Left hindlimb (tissue), 1 donor: ENCODE measurements around the gene ZSWIM5.
"Not testable (repeated sequence)": the region's sequence is repeated elsewhere in the genome, so short reads cannot be mapped to it uniquely, and the experiment has no call there.

Source experiments
- DNase-seq: peaks from one replicate; pipeline ENCODE4 v3.0.0-alpha.2; 2018

Gene ZSWIM5

DNA sequence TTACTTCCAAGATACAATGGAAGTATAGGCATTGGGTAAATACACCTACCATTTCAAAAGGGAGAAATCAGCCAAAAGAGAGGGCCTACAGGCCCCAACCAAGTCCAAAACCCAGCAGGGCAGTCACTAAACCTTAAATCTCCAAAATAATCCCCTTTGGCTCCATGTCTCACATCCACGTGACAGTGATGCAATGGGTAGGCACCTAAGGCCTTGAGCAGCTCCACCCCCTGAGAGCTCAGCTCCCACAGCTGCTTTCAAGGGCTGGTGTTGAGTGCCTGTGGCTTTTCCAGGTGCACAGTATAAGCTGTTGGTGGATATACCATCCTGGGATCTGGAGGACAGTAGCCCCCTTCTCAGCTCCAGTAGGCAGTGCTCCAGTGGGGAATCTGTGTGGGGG, 121.8 kb downstream of the ZSWIM5 start:
- DNase-seq: no peak

DNA sequence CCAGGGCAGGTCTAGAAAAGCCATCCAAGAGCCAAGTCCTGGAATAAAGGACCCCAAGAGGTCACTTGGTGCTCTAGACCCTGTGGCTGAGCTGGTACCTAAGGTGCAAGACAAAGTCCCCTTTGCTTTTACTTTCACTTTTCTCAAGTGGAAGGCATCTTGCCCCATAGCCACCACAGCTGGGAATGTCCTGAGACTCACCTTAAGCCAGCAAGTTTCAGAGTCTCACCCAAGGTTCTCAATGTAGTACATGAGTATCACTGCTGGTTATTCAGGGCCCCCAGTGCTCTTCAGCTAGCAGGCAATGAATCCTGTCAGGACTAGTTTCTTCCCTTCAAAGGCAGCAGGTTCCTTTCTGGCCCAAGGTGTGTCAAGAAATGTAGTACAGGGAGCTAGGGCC, 126.9 kb downstream of the ZSWIM5 start:
- DNase-seq: no peak

DNA sequence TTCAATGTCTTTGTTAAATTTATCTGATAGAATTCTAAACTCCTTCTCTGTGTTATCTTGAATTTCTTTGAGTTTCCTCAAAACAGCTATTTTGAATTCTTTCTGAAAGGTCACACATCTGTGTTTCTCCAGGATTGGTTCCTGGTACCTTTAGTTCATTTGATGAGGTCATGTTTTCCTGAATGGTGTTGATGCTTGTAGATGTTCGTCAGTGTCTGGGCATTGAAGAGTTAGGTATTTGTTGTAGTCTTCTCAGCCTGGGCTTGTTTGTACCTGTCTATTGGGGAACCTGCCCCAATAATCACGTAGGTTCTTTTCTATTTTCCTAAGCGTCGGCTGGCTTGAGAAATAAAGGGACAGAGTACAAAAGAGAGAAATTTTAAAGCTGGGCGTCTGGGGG, 129.4 kb downstream of the ZSWIM5 start:
- DNase-seq: not testable (repeated sequence)

DNA sequence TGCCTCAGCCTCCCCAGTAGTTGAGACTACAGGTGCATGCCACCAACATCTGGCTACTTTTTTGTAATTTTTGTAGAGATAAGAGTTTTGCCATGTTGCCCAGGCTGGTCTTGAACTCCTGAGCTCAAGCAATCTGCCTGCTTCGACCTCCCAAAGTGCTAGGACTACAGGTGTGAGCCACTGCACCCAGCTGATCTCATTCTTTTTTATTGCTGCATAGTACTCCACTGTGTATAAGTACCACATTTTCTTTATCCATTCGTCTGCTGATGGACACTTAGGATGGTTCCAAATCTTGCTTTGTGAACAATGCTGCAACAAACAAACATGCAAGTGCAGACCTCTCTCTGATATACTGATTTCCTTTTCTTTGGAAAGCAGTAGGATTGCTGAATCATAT, 134.8 kb downstream of the ZSWIM5 start:
- no peak for DNase-seq

DNA sequence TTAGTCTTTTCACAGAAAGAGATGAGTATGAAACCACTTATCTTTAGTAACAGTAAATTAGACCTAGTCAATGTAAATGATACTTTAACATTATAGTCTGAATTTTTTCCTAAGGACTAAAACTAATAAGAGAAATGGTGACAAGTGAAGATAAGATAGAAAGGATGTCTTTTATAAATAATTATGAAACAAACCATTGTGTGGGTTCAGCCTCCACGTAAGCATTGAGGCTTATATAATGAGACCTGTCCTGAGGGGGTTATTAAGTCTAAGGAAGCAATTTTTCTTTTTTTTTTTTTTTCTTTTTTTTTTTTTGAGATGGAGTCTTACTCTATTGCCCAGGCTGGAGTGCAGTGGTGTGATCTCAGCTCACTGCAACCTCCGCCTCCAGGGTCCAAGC, 138.6 kb downstream of the ZSWIM5 start:
- DNase-seq: no peak

DNA sequence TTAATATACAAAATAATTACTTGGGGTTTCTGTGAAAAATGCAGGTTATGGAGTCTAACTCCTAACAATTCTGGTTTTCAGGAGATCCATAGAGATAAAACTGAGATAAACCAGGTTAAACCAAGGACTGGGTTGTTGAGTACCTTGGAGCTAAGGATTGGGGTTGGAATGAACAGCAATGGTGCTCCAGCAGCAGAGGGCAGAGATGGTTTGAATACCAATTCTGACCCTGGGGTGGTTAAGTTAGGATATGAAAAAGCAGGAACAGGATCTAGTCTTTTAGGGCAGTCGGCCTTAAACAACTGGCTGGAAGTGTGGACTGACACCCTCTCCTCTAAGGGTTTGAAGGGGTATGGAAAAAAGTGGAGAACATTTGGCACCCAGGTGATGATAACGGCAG, 141.3 kb downstream of the ZSWIM5 start:
- DNase-seq: no peak

DNA sequence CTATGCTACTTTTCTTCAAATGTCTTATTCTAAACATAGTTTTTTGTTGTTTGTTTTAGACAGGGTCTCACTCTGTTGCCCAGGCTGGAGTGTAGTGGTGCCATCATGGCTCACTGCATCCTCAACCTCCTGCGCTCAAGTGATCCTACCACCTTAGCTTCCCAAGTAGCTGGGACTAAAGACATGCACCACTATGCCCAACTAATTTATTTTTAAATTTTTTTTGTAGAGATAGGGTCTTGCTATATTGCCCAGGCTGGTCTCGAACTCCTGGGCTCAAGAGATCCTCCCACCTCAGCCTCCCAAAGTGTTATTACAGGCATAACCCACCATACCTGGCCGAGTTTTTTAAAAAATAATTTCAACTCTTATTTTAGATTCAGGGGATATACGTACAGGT, 143.9 kb downstream of the ZSWIM5 start:
- not testable (repeated sequence) for DNase-seq

DNA sequence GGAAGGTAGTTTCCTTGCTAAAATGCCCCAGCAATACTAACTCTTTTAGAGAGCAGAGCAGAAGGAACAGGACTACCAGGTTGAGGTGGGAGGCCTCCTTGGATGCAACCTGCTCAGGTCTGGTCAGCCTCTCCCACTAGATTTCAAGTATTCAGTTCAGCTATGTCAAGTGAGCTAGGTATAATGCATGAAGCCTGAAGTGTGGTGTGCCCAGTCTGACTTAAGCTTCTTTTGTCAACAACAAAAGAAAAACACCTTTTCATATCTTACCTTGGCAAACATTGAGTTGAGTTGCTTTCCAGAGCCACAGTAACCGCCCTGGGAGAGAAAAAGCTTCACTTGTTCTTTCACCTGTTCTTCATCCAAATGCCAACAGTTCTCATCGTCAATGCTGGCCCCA, 146.6 kb downstream of the ZSWIM5 start:
- no peak for DNase-seq

DNA sequence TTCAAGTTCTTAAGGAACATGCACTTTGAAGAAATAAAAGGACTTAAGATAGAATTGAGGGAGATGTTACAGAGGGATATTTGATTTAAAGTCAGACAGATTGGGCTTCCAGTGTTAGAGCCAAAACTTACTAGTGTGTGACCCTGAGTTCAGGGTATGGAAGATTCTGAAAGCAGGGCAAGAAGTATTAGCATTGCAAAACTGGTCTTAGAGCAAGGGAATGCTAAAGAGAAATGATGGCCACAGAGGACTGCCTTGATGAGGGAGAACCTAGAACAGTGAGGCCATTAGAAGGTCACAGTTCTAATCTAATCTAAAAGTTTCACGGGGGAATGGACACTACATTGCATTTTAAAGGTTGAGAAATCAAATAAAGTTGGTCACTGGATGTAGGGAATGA, 148.9 kb downstream of the ZSWIM5 start:
- no peak for DNase-seq

DNA sequence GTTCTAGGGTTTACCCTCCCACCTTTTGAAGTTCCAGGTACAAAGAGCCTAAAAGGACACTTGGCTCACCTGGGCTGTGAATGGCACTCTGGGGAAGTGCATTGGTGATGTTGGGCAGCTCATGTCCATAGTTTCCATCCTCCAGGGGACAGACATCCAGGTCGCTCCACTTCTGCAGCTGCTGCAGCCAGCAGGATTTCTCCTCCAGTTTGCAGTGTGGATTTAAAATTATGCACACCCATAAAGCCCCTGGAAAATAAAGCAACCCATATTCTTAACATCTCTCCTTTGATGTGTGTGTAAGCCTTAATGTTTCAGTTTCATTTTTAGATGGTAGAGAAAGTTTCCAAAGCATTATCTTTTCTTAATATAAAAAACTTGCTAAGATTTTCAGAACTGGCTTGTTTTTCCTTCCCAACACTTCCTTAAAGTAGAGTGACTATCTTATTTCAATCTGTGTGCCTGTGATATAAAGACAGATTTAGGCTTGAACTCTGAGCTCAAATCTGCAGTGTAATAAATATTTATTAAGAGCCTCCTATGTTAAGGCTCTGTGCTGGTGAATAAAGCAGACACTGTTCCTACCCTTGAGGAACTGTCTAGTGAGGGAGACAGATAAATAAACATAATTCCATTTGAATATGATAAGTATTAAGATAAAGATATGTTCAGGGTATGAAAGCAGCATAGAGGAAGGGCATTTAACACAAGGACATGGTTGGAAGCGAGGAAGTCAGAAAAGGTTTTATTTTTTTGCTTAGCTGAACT, 155.2 kb downstream of the ZSWIM5 start:
- DNase-seq: no peak

DNA sequence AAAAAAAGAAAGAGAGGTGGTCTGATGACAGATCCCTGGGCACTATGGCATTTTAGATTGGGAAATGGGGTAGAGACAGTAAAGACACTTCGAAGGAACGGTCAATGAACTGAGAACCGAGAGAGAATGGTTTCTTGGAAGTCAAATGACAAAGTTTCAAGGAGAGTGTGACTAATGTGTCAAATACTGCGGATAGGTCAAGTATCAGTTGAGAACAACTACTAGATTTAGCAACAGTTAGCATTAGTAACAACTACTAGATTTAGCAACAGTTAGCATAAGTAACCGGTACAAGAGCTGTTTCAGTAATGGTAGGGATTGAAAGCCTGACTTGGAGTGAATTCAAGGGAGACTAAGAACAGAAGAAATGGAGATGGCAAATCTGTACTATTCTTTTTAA, 159.4 kb downstream of the ZSWIM5 start:
- no peak for DNase-seq

DNA sequence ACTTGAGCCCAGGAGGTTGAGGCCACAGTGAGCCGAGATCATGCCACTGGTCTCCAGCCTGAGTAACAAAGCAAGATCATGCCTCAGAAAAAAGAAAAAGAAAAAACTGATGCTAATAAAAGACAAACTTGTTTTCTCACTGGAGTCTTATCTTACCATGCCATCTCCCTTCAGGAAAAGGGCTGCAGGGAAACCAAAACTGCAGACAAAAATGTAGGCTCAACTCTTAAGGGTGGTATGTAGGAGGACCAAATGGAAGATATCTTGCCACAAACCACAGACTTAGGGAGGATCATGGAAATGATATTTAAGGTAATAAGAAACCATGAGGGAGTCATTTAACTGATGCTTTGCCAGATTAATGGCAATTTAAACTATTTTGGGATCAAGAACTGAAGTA, 161.5 kb downstream of the ZSWIM5 start:
- no peak for DNase-seq

DNA sequence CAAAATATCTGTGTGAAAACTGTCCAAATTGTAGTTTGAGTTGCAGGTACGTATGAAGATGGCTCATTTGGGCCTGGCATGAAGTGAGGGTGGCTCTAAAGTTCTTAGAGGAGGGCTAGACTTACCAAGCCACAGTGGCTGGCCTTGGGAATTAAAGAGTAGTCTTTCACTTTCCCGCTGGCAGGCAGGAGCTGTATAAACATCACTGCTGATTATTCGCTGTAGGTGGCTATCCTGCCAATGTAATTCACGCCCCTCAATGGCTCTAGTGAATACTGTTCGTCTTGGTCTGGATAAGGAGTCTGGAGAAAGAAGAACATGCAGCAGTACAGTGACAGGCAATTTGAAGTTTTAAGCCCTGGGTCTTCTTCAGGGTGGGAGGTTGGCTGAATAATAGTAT, 163.3 kb downstream of the ZSWIM5 start:
- DNase-seq: no peak

DNA sequence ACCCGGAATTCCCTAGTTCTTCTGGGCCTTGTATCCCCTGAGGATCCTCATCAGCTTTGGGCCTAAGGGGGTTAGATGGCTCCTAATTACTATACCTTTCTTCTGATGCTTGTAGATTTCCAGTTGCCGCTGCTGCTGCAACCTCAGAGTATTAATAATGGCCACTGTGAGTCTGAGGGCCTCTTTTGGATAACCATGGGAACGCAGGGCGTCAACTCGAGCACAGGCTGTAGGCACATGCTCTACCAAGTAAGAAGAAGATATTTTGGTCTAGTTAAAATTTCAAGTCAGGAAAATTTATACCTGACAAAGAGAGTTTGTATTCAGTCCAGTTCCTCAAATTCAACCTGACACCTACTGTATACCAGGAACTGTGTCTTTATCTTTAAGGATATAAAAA, 166.1 kb downstream of the ZSWIM5 start:
- DNase-seq: no peak

DNA sequence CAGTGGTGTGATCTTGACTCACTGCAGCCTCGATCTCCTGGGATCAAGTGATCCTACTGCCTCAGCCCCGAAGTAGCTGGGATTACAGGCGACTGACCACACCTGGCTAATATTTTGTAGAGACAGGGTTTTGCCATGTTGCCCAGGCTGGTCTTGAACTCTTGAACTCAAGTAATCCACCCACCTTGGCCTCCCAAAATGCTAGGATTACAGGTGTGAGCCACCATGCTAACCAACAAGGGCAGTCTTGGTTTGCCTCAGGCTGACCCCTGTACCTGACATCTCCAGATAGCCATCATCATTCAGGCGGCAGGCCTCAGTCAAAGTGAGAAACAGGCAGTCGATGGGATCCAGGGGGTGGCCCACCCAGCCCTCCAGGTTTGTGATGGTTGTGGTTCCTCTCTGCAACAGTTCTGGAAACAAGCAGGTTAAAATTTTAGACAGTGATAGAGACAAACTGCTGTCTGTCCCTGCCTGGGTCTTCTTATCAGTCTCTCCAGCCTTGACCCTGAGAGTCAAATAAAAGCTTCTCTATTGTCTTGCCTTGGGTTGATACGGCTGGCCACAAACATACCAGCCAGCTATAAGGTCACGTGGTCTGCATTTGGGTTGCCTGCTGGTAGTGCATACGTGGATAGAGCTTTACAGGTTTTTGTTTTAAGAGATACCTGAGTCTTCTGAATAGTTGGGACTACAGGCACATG, 167.6 kb downstream of the ZSWIM5 start:
- no peak for DNase-seq

DNA sequence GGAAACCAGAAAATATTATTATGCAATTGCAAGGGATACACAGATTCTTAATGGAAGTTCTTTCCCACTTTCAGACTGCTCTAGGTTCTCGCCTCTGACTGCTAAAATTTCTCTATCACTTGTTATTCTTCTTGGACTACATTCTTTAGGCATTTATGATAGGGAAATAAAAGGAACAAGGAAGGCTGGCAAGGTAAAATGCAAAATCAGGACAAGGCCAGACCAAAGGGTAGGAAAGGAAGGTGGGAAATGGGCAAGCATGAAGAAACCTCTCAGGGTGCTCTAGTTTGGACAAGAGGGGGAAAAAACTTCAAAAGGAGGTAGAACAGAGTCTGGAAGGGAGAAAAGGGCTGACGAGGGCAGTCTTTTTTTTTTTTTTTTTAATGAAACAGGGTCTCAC, 168.2 kb downstream of the ZSWIM5 start:
- no peak for DNase-seq

DNA sequence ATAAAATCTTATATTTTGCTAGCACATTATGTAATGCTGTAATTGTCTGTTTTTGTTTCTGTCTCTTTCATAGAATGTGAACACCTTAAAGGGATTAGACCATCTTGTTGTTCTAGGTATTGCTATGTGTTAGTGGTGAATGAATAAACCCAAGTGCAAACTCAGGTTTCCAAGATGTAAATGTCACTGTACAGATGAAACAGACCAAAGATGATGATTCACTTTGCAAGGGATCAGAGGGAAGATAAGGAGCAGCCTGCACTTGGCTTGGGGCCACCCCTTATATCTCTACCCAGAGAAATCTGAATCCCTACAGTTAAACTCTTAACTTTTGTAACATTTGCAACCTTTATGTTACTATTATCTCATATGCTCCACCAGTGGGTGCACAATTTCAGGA, 168.9 kb downstream of the ZSWIM5 start:
- DNase-seq: no peak

DNA sequence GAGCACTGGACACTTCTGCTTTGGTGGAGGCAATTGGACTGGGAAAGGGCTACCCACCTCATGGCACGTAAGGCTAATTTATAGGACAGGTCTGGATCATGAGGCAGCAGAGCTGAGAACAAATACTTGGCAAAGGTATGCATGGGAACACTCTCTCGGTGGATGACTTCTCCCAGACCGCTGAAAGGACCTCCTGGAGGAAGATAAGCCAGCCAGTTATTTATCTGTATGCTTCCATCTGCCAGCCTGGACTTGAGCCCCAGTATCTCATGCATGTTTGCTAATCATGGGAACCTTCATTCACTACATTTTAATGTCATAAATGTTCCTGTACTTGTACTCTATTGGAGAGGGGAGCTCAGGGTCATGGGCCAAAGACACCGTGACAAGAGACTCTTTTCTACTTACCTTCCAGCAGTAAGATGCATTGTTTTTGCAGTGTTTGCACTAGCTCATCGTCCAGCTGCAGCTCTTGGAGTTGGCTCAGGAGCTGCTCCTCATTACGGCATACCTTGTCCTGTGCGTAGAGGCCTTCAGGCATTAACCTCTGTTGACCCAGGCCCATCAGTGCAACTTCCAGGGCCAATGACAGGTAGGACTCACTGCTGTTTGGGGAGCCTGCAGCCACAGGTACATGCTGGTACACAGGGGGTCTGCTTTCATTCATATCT, 170.6 kb downstream of the ZSWIM5 start:
- no peak for DNase-seq

DNA sequence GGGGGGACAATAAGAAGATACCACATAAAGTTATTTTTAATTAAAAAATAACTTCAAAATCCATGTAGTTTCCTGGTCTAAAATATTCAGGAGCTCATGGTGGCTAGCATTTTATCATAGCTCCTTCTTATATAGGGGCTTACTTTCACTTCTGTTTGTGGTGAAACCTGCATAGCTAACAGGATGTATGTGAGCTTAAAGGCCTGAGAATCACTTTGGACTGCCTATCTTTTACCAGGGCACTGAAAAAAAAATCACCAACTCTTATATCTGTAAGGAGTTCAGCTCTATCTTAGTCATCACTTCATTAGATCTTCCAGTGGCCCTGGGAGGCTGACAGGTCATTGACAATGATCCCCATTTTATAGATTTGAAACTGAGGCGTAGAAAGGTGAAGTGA, 173.0 kb downstream of the ZSWIM5 start:
- DNase-seq: no peak

DNA sequence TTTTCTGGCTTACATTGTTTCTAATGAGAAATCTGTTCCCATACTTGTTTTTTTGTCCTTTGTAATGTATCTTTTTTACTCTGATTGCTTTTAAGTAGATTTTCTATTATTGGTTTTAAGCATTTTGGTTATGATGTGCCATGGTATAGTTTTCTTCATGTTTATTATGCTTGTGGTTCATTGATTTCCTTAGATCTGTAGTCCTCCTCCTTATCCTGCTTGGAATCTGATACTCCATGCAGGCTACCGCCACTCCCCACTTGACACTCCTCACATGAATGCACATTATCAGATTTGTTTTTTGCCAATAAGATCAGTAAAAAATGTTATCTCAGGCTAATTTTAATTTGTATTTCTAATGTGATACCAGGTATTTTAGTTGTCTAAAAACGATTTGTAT, 173.6 kb downstream of the ZSWIM5 start:
- no peak for DNase-seq

DNA sequence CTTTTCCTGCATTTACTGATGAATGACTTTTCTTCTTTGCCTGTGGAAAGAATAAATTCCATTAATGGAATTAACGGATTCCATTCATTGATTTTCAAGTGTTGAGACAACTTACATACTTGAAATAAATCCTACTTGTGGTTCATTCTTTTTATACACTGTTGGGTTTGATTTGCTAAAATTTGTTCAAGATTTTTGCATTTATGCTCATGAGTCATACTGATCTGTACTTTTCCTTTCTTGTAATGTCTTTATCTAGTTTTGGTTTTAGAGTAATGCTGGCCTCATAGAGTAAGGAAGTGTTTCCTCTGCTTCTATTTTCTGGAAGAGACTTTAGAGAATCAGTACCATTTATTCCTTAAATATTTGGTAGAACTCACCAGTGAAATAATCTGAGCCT, 180.0 kb downstream of the ZSWIM5 start:
- DNase-seq: no peak

DNA sequence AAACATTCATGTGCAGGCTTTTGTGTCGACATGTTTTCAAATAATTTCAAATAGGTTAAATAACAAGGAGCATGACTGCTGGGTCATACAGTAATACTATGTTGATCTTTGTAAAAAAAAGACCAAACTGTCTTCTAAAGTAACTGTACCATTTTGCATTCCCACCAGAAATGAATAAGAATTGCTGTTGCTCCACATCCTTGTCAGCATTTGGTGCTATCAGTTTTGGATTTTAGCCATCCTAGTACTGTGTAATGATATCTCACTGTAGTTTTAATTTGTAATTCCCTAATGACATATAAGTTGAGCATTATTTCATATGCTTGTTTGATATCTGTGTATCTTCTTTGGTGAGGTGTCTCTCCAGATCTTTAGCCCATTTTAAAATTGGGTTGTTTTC, 182.7 kb downstream of the ZSWIM5 start:
- no peak for DNase-seq

DNA sequence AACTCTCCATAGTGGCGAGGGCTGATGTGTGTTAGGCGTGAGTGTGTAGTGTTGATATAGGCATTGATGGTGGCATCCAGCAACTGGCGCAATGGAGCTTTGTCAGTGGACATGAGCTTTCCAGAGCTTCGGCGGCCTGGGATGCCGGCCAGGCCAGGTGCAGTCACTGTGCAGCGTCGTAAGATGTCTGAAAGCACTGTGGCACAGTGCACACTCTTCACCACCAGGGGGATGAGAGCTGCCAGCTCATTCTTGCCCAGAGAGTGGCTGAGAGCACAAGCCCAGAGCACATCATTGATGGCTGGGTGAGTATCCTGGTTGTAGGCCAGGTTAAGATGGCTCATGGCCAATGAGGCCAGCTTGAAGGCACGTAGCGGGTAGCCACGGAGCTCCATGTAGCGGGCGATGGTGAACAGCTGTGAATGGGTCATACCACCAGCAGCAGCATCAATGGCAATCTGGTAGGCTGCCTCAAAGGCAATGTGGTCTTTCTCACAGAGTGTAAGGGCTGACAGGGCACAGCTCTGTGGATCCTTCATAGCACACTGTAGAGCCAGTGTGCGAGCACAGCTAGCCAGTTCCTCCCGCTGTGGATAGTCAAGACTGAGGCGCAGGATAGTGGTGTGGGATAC, 187.7 kb downstream of the ZSWIM5 start:
- DNase-seq: no peak

DNA sequence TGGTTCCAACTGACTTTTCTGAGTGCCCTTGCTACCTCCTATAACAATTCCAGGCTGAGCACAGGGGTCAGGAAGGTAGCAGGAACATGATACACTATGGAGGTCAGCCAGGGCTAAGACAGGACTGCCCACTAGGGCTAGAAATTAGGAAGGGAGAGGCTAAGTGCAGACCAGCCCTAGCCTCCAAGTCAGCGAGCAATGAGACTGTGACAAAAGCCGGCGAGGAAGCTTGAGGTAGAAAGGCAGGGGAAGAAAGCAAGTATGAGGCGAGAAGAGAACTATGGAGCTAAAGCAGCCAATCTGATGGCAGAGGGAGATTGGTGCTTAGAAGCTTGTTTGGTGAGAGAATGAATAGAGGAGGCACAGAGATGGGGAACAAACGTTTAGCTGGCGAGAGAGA, 189.6 kb downstream of the ZSWIM5 start:
- no peak for DNase-seq
